ENCODE results near the gene NFYB.
A peak's percentile ranks its signal among the peaks of the same experiment; 100 is the strongest.

Gene NFYB

DNA sequence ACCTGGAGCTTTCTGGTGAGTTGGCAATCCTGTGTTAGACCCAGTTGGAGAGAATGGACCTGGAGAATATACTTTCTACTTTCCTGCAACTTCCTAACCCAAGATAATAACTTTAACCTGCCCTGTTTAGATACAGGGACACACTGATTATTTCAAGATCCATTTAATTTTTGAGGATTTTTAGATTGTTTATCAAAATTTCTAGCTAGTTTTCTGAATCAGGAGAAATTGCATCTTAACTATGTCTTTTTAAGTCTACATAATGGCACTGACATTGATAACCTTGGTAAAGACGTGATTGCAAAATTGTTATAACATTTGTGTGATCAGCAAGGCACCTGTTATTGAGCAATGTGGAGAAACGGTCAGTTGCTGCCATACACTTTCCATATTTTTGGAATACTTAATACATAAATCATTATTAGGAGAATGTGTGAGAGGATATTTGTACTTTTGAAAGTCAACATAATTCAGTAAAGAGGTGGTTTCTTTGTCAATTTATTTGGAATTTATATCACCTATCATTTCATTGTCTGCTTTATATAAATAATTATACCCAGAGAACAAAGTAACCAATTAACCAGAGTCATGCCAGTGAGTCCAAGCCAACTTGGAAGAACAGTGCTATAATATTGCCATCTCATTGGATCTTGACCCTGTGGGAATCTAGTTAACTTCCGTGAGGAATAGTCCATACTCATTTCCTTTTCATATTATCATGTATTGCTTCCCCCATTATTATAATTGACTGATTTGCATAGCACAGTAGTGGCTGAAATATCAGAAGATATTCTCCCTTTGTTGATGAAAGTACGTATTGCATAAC lies 28.4 kb downstream of the NFYB start:
- no peak for DNase-seq

DNA sequence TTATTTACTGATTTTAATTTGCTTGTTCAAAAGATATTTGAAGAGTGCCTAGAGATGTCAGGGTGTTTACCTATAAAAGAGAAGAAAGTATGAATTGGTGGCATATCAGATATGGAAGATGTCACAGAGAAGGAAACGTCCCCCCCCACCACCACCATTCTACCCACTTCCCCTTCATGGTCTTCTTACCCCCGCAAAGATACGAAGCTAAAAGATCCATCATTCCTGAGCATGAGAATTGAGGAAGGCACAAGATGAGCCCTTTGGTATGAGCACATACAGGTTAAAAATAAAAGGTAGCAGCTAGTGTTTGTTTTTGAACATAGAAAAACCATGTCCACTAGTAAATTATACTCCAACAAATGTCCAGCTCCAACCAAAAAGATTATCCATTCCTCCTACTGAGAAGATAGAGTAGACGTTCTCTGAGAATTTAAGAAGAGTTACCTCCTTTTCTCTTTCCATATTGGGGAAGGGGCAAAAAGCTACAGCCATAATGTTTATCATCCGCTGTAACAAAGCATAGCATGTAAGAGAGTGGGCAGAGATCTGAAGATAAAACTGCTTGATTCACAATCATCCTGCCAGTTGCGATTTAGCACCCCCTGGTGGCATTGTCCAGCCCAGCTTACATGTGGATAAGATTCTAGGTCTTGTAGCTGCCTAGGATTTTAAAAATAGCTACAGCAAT lies 29.1 kb downstream of the NFYB start:
- DNase-seq = peak; percentile 75

DNA sequence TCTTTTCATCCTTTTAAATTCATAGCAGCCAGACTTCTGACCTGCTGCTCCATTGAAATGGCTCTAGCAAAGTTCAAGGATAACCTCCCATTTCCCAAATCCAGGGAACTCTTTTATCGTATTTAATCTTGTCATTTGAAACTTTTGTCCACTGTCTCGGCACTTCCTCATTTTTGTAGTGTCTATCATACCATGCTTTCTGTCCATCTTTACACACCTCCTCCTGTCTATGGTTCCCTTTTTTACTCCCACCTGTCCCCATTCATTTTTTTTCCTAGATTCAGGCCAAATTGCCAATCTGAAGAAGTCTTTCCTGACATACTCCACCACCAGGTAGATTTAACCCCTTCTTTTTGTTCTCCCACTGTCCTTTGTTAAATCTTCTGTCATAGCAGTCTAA lies 31.0 kb downstream of the NFYB start:
- DNase-seq = no peak

DNA sequence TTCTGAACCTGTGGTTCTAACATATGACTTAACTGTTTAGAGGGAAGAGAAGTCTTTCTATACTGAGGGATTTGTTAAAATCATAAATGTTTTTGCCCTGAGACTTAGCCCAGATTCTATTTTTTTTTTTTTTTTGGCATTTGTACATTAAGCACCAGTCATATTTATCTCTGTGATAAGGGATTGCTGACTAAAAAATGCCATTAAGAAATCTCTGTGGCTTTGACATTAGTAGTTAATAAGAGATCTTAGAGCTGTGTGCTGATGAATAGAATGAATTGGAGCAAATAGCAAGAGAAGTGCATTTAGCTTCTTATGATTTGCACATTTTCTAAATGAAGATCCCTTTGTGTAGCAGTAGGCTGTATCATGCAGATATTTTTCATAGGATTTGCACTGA lies 32.5 kb downstream of the NFYB start:
- DNase-seq = no peak

GRCh38 chr12:104097954-104098353 lies 40.1 kb downstream of the NFYB start:
- no peak for DNase-seq

DNA sequence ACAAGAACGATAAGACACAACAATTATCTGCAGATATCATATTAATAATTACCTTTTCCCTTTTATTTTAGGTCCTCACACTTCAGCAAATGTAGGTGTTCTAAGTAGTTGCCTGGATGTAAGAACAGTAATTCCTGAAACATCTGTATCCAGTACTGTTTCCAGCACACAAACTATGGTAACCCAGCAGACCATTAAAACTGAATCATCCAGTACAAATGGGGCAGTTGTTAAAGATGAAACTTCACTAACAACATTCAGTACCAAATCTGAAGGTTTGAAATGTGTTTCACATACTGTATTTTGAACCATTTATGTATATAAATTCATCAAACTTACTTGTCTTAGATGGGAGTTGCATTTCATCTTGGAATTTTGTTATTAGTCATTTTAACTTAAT lies 42.7 kb downstream of the NFYB start:
- no peak for DNase-seq

- DNase-seq = no peak
Observed at GRCh38 chr12:104094284-104094683, 43.7 kb downstream of the NFYB start.

- no peak for DNase-seq
Observed at GRCh38 chr12:104091136-104091535, 46.9 kb downstream of the NFYB start.

DNA sequence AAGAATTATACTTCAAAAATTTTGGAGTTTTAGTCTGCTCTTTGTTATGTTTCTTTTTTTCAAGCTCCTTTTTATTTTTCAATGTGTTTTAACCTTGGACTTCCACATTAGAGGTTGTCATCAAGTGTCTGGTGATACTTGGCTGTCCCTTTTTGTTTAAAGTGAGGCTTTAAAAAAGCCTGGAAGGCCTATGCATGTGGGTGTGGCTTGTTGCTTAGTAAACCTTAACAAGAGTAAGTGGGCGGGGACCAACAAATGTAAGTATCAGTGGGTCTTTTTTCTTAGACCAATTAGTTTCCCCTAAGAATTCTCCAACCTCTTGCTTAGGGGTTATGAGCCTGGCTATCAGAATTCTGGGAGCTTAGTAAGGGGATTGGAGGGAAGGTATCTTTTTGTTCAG lies 47.3 kb downstream of the NFYB start:
- no peak for DNase-seq

DNA sequence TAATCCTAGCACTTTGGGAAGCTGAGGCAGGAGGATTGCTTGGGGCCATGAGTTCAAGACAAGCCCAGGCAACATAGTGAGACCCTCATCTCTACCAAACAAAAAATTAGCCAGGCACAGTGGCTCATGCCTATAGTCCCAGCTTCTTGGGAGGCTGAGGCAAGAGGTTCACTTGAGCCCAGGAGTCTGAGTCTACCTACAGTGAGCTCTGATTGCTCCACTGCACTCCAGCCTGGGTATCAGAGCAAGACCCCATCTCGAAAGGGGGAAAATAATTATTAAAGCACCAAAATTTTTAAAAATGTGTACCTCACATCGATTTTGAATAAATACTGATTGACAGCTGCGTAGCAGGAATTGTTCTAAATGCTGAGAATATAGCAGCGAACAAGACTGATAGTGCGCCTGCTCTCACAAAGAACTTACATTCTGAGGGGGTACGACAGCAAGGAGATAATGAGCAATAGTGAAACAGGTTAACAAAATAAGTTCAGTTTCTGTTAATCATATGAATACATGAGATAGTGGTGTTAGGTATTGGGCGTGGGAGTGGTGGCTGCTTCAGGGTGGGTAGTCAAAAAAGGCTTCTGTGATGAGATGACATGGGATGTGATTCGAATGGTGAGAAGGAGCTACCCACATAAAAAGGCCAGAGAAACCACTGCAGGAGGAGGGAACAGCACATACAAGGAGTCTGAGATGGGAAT lies 54.1 kb downstream of the NFYB start:
- DNase-seq = no peak

- DNase-seq = no peak
Observed at GRCh38 chr12:104080764-104081163, 57.2 kb downstream of the NFYB start.

DNA sequence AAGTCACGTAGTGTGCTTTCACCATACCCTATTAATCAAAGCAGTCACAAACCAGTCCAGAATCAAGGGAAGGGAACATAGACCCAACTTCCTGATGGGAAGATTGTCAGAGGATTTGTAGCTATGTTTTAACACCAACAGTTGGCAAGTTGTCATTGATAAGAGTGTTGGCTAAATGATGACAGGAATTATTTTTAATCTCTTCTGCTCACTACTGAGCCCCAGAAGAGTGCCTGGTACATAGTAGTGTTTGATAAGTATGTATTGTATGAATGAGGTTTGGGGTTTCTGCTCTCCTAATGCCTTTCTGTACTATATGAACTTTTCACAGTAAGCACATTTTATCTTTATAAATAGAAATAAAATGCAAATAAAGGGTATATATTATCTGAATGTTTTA lies 59.0 kb downstream of the NFYB start:
- no peak for DNase-seq

GRCh38 chr12:104073699-104074098 lies 64.3 kb downstream of the NFYB start:
- DNase-seq = no peak

- no peak for DNase-seq
Observed at GRCh38 chr12:104072099-104072498, 65.9 kb downstream of the NFYB start.

Measured in NCI-H1694 (cell line).